HG03066 (cell line): ENCODE measurements around the gene ZNF189.

Experiments
- ATAC-seq: cut with Tn5 transposase; IDR thresholded peaks from one replicate; pipeline ENCODE4 v1.9.1; 2021; ENCODE audit warnings: low read depth; ENCODE audit not compliant: unreplicated experiment

The ZNF189 gene

DNA sequence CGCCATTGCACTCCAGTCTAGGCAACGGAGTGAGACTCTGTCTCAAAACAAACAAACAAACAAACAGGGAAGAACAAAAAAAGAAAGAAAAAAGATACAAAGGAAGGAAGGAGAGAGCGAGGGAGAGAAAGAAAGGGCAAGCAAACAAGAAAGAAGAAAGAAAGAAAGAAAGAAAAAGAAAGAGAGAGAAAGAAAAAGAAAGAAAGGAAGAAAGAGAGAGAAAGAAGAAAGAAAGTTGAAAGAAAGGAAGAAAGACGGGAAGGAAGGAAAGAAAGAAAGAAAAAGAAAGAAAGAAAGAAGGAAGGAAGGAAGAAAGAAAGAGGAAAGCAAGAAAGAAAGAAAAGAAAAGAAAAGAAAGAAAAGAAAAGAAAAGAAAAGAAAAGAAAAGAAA, 50.0 kb downstream of the ZNF189 start:
- no peak for ATAC-seq

DNA sequence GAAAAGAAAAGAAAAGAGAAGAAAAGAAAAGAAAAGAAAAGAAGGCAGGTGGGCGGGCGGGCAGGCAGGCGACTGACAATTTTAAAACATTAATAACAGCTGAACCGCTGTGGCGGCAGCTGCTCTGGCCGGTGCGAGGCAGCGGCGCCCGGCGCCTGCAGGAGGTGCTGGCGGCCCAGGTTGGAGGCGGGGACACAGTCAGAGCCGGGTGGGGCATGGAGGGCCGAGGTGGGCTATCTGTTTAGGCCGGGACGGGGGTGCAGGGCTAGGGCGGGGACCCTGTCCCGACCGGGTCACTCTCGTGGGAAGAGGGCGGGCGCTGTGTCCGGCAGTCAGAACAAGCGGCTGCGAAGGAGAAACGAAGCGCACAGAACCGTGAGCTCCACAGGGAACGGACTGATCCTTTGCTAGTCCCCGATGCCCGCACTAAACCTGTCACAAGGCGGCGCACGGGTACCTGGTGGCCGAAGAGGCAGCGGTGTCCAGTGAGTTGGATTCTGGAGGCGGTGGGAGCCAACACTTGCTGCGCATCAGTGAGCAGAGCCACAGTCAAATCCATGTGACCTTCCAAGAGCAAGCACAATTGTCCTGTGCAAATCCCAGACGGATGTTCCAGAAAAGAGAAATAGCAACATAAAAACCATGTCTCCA, 50.5 kb downstream of the ZNF189 start:
- peak; percentile 94 for ATAC-seq

DNA sequence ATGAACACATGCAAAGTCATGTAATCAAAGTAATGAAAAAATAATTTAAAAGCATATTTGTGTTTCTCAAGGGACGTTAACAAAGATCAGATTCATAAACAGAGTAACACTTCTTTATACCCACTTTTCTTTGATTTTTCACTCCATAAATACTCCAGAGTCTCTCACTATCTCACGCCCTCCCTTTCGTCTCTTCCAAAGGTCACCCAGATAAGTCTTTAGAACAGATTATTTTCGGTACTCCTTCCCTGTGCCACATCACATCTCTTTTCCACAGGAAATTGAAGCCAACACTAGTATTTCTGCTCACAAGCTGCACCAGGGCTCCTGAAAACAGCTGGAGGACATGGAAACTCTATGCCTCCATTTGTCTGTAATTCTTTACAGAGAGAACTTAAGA, 52.3 kb downstream of the ZNF189 start:
- no peak for ATAC-seq

DNA sequence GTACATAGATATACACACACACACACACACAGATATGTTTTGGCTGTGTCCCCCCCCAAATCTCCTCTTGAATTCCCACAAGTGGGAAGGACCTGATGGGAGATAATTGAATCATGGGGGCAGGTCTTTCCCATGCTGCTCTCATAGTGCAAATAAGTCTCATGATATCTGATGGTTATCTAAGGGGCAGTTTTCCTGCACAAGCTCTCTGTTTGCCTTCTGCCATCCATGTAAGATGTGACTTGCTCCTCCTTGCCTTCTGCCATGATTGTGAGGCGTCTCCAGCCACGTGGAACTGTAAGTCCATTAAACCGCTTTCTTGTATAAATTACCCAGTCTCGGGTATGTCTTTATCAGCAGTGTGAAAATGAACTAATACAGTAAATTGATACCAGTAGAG, 52.8 kb downstream of the ZNF189 start:
- no peak for ATAC-seq

DNA sequence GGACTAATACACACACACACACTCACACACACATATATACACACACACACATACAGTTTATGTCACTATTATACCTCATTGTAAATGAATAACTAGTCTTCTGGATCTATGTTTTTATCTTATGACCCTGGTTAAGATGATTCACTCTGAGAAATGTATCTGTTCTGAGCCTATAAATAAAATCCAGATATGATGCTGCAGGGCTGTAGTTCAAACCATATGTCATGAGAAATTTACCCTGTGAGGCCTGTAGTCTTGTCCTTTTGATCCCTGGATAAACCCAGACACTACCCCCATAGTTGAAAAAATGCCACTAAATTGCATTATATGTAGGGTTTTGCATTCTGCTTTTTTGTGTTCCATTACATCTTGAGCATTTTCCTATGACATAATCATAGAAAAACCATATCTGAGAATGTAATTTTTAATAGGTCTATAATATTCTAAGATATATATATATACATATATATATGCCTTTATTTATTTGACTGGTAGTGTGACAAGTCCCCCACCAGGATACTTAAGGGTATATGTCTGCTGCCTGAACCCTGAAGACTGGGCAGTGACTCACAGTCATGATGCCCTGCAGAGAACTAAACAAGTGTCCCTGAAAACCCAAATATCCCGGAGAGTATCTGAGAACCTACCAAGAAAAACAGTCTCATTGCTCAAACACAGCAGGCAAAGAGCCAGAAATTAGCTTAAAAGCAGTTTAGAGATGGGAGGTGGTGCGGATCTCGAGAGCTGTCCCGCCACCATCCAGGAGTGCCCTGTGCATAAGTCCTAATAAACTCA, 55.3 kb downstream of the ZNF189 start:
- no peak for ATAC-seq

DNA sequence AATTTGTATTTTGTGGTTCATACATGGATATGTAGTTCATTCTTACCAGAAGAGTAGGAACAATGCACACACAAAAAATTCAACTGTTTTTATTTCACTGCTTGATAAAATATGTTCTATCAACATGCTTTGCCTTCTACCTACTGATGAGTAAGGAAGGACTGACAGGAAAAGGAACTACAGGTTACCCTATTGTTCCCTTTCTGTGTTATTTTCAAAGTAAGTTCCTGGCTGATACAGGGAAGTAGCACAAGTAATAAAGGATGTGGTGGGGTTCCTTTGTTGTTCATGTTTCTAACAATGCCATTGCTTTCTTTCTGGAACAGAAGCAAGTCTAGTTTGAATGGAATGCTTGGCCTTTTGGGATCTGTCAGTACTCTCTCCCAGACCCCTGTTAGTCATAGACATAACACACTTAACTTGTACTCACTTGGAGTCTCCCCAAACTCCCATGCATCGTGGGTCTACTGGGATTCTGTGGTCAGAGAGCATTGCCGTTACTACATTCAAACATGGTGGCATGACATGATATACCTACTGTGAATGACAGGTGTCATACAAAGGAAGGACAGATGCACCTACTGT, 57.1 kb downstream of the ZNF189 start:
- ATAC-seq, result no peak

DNA sequence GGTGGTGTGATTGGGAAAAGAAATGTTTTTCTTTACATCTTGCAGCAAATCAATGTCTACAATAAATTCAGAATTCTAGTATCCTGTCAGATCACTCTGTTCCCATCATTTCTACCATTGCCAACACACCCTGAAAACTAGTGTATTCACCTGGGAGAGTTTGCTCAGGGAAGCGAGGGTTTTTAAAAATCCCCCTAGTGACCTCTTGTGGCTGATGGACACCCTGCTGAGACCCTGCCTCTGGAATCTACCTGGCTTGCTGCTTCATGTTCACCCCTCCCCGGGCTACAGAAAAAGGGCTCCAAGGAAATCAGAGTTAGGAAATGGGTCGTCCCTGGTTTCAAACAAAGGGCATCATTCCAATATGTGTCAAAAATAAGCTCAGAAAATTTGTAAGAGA, 58.4 kb downstream of the ZNF189 start:
- no peak for ATAC-seq

DNA sequence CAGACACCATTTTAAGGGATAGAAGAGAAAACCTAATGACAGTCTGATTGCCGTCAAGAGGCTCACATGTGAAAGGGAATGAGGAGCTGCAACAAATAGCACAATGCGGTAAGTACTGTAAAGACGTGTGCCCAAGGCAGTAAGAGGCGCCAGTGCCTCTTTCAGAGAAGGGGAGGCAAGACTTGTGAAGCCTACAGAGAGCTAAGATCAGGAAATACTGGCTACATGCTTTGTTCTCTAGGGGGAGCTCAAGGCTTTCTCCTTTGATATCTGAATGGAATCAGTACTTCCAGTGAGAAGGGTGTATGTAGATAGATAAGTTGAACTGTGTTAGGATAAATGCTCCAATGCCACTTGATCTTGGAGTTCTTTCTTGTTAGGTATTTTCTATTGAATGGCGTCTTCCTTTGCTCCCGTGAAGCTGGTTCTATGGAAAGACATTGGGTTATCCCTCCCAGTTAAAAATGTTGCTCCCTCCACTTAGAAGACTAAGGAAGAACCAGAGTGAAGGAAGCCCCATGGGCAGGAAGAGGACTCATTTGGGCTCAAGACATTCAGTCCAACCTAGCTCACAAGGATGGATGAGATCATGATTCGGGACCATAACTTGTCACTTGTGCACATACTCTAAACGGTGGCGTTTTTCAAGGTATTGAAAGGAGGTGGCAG, 60.4 kb downstream of the ZNF189 start:
- ATAC-seq, result peak; percentile 93
